GM23248 (cell line): ENCODE data around the gene HSD11B1L. TPM values are rescaled to one million over a fixed set of nuclear protein-coding genes. Genes with fewer than 3 reads are reported as not detected.

Source experiments
- DNase-seq: peaks from one replicate; pipeline ENCODE4 v3.0.0-alpha.2; 2015
- H2AFZ ChIP-seq: fragments of 200-600 bp; sonication (generic); 2 replicates; pipeline ENCODE4 v1.6.1; 2016; ENCODE audit warnings: antibody characterized with exemption
- H3F3A ChIP-seq: fragments of 200-600 bp; sonication (generic); 2 replicates; pipeline ENCODE4 v1.6.1; 2016; ENCODE audit warnings: mild to moderate bottlenecking, antibody characterized with exemption, mixed run types; ENCODE audit not compliant: insufficient read depth
- H3K27ac ChIP-seq: fragments of 200-600 bp; sonication (generic); 2 replicates; pipeline ENCODE4 v1.5.1; 2016; ENCODE audit warnings: mild to moderate bottlenecking
- H3K27me3 ChIP-seq: fragments of 200-600 bp; sonication (generic); replicated peaks from 2 replicates; pipeline ENCODE4 v1.6.1; 2016; ENCODE audit warnings: mild to moderate bottlenecking; ENCODE audit not compliant: insufficient read depth
- H3K36me3 ChIP-seq: fragments of 200-600 bp; sonication (generic); 2 replicates; pipeline ENCODE4 v1.6.1; 2016; ENCODE audit warnings: low read depth, mild to moderate bottlenecking
- H3K4me1 ChIP-seq: fragments of 200-600 bp; sonication (generic); 2 replicates; pipeline ENCODE4 v1.6.1; 2016; ENCODE audit warnings: mild to moderate bottlenecking; ENCODE audit not compliant: insufficient read depth
- H3K4me2 ChIP-seq: fragments of 200-600 bp; sonication (generic); one replicate; pipeline ENCODE4 v1.6.1; 2016; ENCODE audit warnings: mild to moderate bottlenecking; ENCODE audit not compliant: unreplicated experiment
- H3K4me3 ChIP-seq: fragments of 200-600 bp; sonication (generic); 2 replicates; pipeline ENCODE4 v1.5.1; 2016; ENCODE audit warnings: mild to moderate bottlenecking
- H3K79me2 ChIP-seq: fragments of 200-600 bp; sonication (generic); 2 replicates; pipeline ENCODE4 v1.6.1; 2016; ENCODE audit warnings: mild to moderate bottlenecking; ENCODE audit not compliant: insufficient read depth
- H3K9ac ChIP-seq: fragments of 200-600 bp; sonication (generic); 2 replicates; pipeline ENCODE4 v1.6.1; 2016; ENCODE audit warnings: mild to moderate bottlenecking
- H3K9me2 ChIP-seq: fragments of 200-600 bp; sonication (generic); 2 replicates; pipeline ENCODE4 v1.6.1; 2016; ENCODE audit warnings: mixed run types, mild to moderate bottlenecking, moderate library complexity; ENCODE audit not compliant: insufficient read depth
- H3K9me3 ChIP-seq: fragments of 200-600 bp; sonication (generic); one replicate; pipeline ENCODE4 v1.6.1; 2017; ENCODE audit warnings: low read depth
- H4K20me1 ChIP-seq: fragments of 200-600 bp; sonication (generic); 2 replicates; pipeline ENCODE4 v1.6.0; 2016; ENCODE audit not compliant: insufficient read depth
- EZH2 ChIP-seq: fragments of 200-600 bp; sonication (generic); IDR thresholded peaks from 2 replicates; pipeline ENCODE4 v1.6.1; 2018; ENCODE audit warnings: antibody characterized with exemption, mild to moderate bottlenecking; ENCODE audit not compliant: insufficient read depth, poor library complexity, severe bottlenecking
- EZH2phosphoT487 ChIP-seq: fragments of 200-600 bp; sonication (generic); IDR thresholded peaks from 2 replicates; pipeline ENCODE4 v1.6.1; 2018; ENCODE audit warnings: antibody characterized with exemption, moderate library complexity, mild to moderate bottlenecking, low read depth; ENCODE audit not compliant: insufficient read depth
- WGBS, 2 experiments: methylation state at CpG; one replicate each; pipeline ENCODE4 v1.1.6; 2015 to 2017; ENCODE audit warnings: low lambda C conversion rate in 2 of 2, low coverage in 1 of 2; ENCODE audit errors: missing lambda C conversion rate in 2 of 2; 5-methylcytosine and 5-hydroxymethylcytosine counted together
- in situ Hi-C: fragments of 300-500 bp; cut with MboI; formaldehyde crosslinking; loops from 2 replicates; pipeline ENCODE4 v1.15.0; 2020
- polyA plus RNA-seq: library from polyadenylated mRNA; unstranded; fragments of >200 nt; fragmentation: Nextera tagmentation; extraction: Ambion mirVana; gene quantifications from 2 replicates; pipeline ENCODE4 v1.2.1, GENCODE V29; 2016
- total RNA-seq: library from RNA; depleted of rRNA; stranded (reverse); fragments of >200 nt; shearing (Covaris generic); gene quantifications from 2 replicates; pipeline ENCODE4 v1.2.3, GENCODE V29; 2014

Gene HSD11B1L
- total and polyA plus RNA-seq, 2 experiments from 2014 or later = 10.9 to 30.7 TPM

DNA sequence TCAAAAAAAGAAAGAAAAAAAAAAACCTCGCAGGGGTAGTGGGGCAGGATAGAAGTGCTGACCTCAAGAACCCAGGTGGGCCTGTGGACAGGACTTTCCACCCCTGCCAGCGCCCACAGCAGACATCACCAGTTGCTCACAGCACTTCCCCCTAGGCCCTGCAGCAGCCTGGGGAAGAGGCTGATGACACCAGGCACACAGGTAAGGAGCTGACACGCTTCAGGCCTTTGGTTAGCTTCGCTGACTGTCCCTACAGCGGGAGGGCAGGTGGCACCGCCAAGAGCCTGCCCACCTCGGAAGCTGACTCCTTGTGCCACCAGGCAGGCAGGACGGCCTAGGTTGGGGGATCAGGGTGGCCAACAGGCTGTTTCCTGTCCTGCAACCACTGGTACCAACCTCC is 30.2 kb downstream of the HSD11B1L start:
- TF ChIP-seq EZH2phosphoT487 (no peak), EZH2 (no peak)
- WGBS, 2 experiments = 97 to 98% methylated on average over 8 of the region's 8 CpGs
- Histone ChIP-seq H3K4me1 (no peaks in the 10 kb centered on the region), H3K36me3 (peaks cover 36% of the 10 kb centered on the region), H3F3A (no peaks in the 10 kb centered on the region), H3K9me3 (no peaks in the 10 kb centered on the region), H3K4me3 (no peak overlapping the region), H3K4me2 (no peak overlapping the region), H3K27ac (no peak overlapping the region), H4K20me1 (peaks cover 4% of the 10 kb centered on the region), H3K9ac (no peak overlapping the region), H3K27me3 (no peaks in the 10 kb centered on the region), H3K79me2 (peaks cover 50% of the 10 kb centered on the region), H3K9me2 (no peaks in the 10 kb centered on the region), H2AFZ (no peak overlapping the region)
- in situ Hi-C loops = no loop called here
- DNase-seq = no peak

DNA sequence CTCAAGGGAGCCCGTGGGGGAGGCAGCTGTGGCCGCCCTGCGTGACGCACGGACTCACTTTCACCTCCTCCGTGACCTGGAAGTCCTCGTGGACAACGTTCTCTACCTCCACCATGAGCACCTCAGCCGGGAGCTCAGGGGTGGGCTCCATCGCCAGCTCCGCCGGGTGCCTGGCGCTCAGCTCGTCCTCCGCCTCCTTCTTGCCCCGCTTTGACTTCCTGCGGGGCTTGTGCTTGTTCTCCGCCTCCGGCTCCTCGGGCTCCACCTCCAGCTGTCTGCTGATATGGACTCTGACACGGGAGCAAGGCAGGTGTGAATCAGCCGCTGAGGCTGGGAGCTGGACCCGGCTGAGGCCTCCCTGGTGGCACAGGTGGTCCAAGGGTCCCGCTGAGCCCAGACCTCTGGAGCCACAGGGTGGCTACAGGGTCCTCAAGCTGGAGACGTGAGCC is 30.9 kb downstream of the HSD11B1L start:
- DNase-seq = no peak
- WGBS, 2 experiments = 92 to 96% methylated on average over 16 to 25 of the region's 25 CpGs
- Histone ChIP-seq H2AFZ (no peak overlapping the region), H3K79me2 (peaks cover 57% of the 10 kb centered on the region), H3K9ac (no peak overlapping the region), H3K4me3 (no peak overlapping the region), H3K27me3 (no peaks in the 10 kb centered on the region), H3K4me1 (no peaks in the 10 kb centered on the region), H3F3A (no peaks in the 10 kb centered on the region; the same call in 1 of the 2 replicates), H3K27ac (no peak overlapping the region), H3K9me2 (no peaks in the 10 kb centered on the region), H3K36me3 (peaks cover 32% of the 10 kb centered on the region), H3K9me3 (no peaks in the 10 kb centered on the region), H4K20me1 (peaks cover 4% of the 10 kb centered on the region), H3K4me2 (no peak overlapping the region)
- in situ Hi-C loops = no loop called here
- no peak for TF ChIP-seq EZH2
- no peak for TF ChIP-seq EZH2phosphoT487

DNA sequence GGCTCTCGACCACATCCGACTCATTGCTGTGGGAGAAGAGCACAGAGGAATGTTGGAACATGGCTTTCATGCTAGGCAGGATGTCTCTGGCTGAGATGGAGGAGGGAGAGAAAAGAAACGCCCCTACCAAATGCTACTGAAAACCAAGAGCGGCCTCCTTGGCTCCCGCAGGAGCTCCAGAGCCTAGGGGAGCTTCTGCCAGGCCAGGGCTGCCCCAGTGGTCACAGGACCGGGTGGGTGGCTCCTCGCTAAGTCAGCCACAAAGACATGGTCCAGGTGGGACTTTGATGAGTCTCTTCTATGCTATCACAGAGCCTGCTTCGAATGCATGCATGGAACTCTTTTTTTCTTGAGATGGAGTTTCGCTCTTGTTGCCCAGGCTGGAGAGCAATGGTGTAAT is 32.4 kb downstream of the HSD11B1L start:
- H3K4me2 ChIP-seq = no peak overlapping the region
- peaks cover 8% of the 10 kb centered on the region for H4K20me1 ChIP-seq
- peaks cover 11% of the 10 kb centered on the region for H3F3A ChIP-seq
- H3K9ac ChIP-seq = no peak overlapping the region
- H3K79me2 ChIP-seq = peaks cover 72% of the 10 kb centered on the region
- no peak overlapping the region for H3K27ac ChIP-seq
- H3K4me3 ChIP-seq = no peak overlapping the region
- 92 to 96% methylated on average over 9 of the region's 9 CpGs for WGBS, 2 experiments
- H3K4me1 ChIP-seq = peaks cover 14% of the 10 kb centered on the region
- no peaks in the 10 kb centered on the region for H3K9me3 ChIP-seq
- no peak overlapping the region for H2AFZ ChIP-seq
- no peak for TF ChIP-seq EZH2
- no peak for TF ChIP-seq EZH2phosphoT487
- DNase-seq = no peak
- peaks cover 38% of the 10 kb centered on the region for H3K36me3 ChIP-seq
- no peaks in the 10 kb centered on the region for H3K27me3 ChIP-seq
- in situ Hi-C loops = no loop called here
- H3K9me2 ChIP-seq = no peaks in the 10 kb centered on the region

DNA sequence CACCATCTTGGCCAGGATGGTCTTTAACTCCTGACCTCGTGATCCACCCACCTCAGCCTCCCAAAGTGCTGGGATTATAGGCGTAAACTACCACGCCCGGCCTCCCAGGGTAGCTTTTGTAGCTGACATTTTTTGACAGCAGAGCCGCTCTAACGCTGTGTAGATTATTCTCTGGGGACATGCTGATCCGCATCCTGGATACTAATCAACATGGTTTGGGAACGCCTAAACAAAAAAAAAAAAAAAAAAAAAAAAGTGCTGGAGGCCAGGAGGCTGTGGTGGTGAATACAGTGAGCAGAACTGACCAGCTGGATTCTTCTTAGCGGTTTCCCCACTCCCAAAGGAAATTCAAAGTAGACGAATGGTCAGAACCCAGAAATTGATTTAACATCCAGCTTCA is 34.0 kb downstream of the HSD11B1L start:
- Histone ChIP-seq H3K9me3 (no peaks in the 10 kb centered on the region), H3K4me1 (peaks cover 17% of the 10 kb centered on the region), H3K27me3 (no peaks in the 10 kb centered on the region), H3K79me2 (peaks cover 81% of the 10 kb centered on the region), H3K4me3 (no peak overlapping the region), H3F3A (peaks cover 24% of the 10 kb centered on the region), H3K36me3 (peaks cover 38% of the 10 kb centered on the region), H3K9me2 (no peaks in the 10 kb centered on the region), H2AFZ (no peak overlapping the region), H3K9ac (no peak overlapping the region), H3K27ac (no peak overlapping the region), H4K20me1 (peaks cover 8% of the 10 kb centered on the region), H3K4me2 (no peak overlapping the region)
- no peak for DNase-seq
- WGBS, 2 experiments = 87 to 89% methylated on average over 10 of the region's 10 CpGs
- TF ChIP-seq EZH2phosphoT487 (no peak), EZH2 (no peak)
- in situ Hi-C loops = no loop called here
